Psoas muscle (tissue), 8 donors: Measurements from ENCODE around the gene KMT2A. TPM values are rescaled to one million over a fixed set of nuclear protein-coding genes. Genes with fewer than 3 reads are reported as not detected.

Experiments
- ATAC-seq, 4 donors: fragments of 200-7000 bp; cut with Tn5 transposase; one replicate each; pipeline ENCODE4 v1.9.1; 2020; ENCODE audit warnings: moderate library complexity in 3 of 4, mild to moderate bottlenecking in 2 of 4
- DNase-seq, 2 donors: peaks; one replicate each; pipeline ENCODE4 v3.0.0-alpha.2; 2020
- H3K27ac ChIP-seq: fragments of 200-600 bp; one replicate; pipeline ENCODE4 v1.8.0; 2022
- H3K27me3 ChIP-seq, 3 donors: fragments of 200-600 bp in 1 of 3; one replicate each; pipeline versions ENCODE4 v1.6.1 to v1.8.0; 2013 to 2022; ENCODE audit warnings: low read length in 2 of 3, mild to moderate bottlenecking in 2 of 3, moderate library complexity in 1 of 3; ENCODE audit not compliant: insufficient read depth in 3 of 3
- H3K36me3 ChIP-seq, 2 donors: fragments of 200-600 bp in 1 of 2; one replicate each; pipeline versions ENCODE4 v1.6.1 to v1.8.0; 2013 to 2022; ENCODE audit warnings: low read depth in 1 of 2, mild to moderate bottlenecking in 1 of 2, moderate library complexity in 1 of 2; ENCODE audit not compliant: insufficient read depth in 1 of 2
- H3K4me1 ChIP-seq: fragments of 200-600 bp; one replicate; pipeline ENCODE4 v1.8.0; 2022
- H3K4me3 ChIP-seq: fragments of 200-600 bp; one replicate; pipeline ENCODE4 v1.8.0; 2022; ENCODE audit warnings: mild to moderate bottlenecking
- H3K9me3 ChIP-seq: fragments of 200-600 bp; one replicate; pipeline ENCODE4 v1.8.0; 2022
- CTCF ChIP-seq: fragments of 200-600 bp; IDR thresholded peaks from one replicate; pipeline ENCODE4 v1.8.0; 2022; ENCODE audit warnings: antibody characterized with exemption
- WGBS, 3 donors: extraction: QIAGEN DNeasy Blood & Tissue Kit; methylation state at CpG; one replicate each; pipeline versions ENCODE4 v1.1.6 to v1.1.7; 2013; 5-methylcytosine and 5-hydroxymethylcytosine counted together
- intact Hi-C, 2 donors: fragments of 100-400 bp; cut with DNase I; formaldehyde crosslinking; loops; one replicate each; pipeline versions ENCODE4 v1.11.0 to v1.14.2; 2022
- polyA plus RNA-seq, 3 donors: library from polyadenylated mRNA; stranded (reverse); fragments of 200-250 nt; gene quantifications; one replicate each; pipeline ENCODE4 v1.2.3, GENCODE V29; 2013
- total RNA-seq, 4 donors: library from RNA; stranded (reverse); fragmentation: NEBNext Ultra II Directional in 2 of 4; extraction: Animal tissue kit (Norgen Biotek cat#: 25700) in 2 of 4; gene quantifications; one replicate each; pipeline versions ENCODE4 v1.2.1 to v1.2.4, GENCODE V29; 2021 to 2023
- donor health status: healthy with polysubstance abuse.
- donor health status: DM: no; HTN: no; CAD: no; lungs with moderate emphysema.
- donor health status: Bipolar disorder and iron deficiency.
- donor health status: healthy.
- donor health status: DM: yes; HTN: yes; CAD: no.
- donor health status: DM: no; HTN: no; CAD: no.
- donor health status: DM: no; HTN: no; CAD: no.
- donor health status: DM: yes; HTN: yes; CAD: no.

The KMT2A gene
- total and polyA plus RNA-seq, 7 donors = 3.1 to 27.3 (median 18.1) TPM

DNA sequence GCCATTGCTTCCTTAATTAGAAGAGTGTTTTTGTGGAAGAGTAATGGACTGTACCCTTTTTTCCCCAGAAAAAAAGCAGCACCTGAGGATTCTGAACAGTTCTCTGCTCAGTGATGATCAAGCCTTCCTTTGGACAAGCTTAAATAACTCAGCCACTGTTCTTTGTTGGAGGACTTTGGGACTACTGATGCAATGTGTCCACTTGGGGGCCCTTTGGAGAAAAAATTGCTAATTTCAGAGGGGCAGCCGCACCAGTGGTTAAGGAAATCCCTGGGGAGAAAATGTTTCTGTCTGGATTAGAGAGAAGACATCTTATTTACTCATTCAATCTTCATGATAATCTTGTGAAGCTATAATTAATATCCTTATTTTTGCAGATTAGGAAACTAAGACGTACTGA is 5.3 kb upstream of the KMT2A start:
- no peaks in the 10 kb centered on the region for H3K27me3 ChIP-seq
- no peaks in the 10 kb centered on the region for H3K36me3 ChIP-seq
- no peak overlapping the region for H3K4me3 ChIP-seq
- no peaks in the 10 kb centered on the region for H3K9me3 ChIP-seq
- intact Hi-C loops = no loop called here
- no peak for TF ChIP-seq CTCF
- WGBS, 3 donors = 79 to 80% (median 80%) methylated on average over 2 of the region's 2 CpGs
- no peak for DNase-seq
- no peak overlapping the region for H3K27ac ChIP-seq
- ATAC-seq = no peak
- peaks cover 4% of the 10 kb centered on the region for H3K4me1 ChIP-seq

DNA sequence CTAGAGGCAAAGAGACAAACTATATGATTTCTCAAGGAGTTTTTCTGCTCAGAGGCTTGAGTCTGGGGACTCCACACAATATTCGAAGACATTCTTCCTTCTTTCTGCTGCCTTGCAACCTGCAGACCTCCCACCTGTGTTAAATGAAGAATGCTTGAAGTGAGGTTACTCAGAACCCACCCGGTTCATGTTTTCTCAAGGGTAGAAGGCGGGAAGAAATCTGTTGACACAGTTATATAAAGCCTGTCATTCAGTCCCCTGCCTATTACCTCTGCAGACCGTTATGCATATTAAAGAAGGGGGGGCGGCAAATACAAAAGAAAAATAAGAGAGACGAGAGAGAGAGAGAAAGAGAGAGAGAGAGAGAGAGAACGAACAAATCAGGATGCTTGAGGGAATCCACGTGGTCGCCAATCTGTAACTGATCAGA is 2.2 kb upstream of the KMT2A start:
- DNase-seq (no peak), ATAC-seq (no peak)
- Histone ChIP-seq H3K27me3 (no peaks in the 10 kb centered on the region), H3K4me3 (peak overlapping the region; percentile 97), H3K4me1 (peaks cover 18% of the 10 kb centered on the region), H3K9me3 (no peaks in the 10 kb centered on the region), H3K27ac (no peak overlapping the region), H3K36me3 (no peaks in the 10 kb centered on the region)
- no peak for TF ChIP-seq CTCF
- 3 to 6% (median 5%) methylated on average over 9 of the region's 9 CpGs for WGBS, 3 donors
- intact Hi-C loops = no loop called here

GRCh38 chr11:118434553-118435289 is 1.6 kb upstream of the KMT2A start:
- H3K27me3 ChIP-seq = no peaks in the 10 kb centered on the region
- no peaks in the 10 kb centered on the region for H3K36me3 ChIP-seq
- TF ChIP-seq CTCF = no peak
- peak overlapping the region; percentile 80 for H3K27ac ChIP-seq
- intact Hi-C loops = loop anchor here (5.0 kb wide), 1 partner anchor 32 kb away; the partner anchor contains the start of gene ATP5MG (in 2 of the 2)
- ATAC-seq (peak in 1 of 4 donors; percentile 19), DNase-seq (peak; percentile 30 to 59)
- peak overlapping the region; percentile 97 for H3K4me3 ChIP-seq
- no peaks in the 10 kb centered on the region for H3K9me3 ChIP-seq
- peaks cover 23% of the 10 kb centered on the region for H3K4me1 ChIP-seq
- WGBS, 3 donors = 0 to 1% (median 0%) methylated on average over 39 of the region's 39 CpGs

GRCh38 chr11:118435290-118435892 is 901 bp upstream of the KMT2A start:
- no peak for TF ChIP-seq CTCF
- Histone ChIP-seq H3K4me3 (peak overlapping the region; percentile 97), H3K4me1 (peaks cover 30% of the 10 kb centered on the region), H3K27ac (peak overlapping the region; percentile 80), H3K27me3 (no peaks in the 10 kb centered on the region), H3K36me3 (peaks cover 0 to 3% of the 10 kb centered on the region in 2 donors), H3K9me3 (no peaks in the 10 kb centered on the region)
- intact Hi-C loops = loop anchor here (5.0 kb wide), 1 partner anchor 33 kb away; the partner anchor contains the start of gene ATP5MG (in 2 of the 2)
- WGBS, 3 donors = 0 to 1% (median 1%) methylated on average over 33 to 34 of the region's 34 CpGs
- ATAC-seq = peak; percentile 15 to 59 (median 22)
- peak; percentile 39 to 62 for DNase-seq
